GM19239 (cell line): ENCODE data around the gene TBC1D24.

Experiments used
- DNase-seq: peaks from one replicate; pipeline ENCODE4 v3.0.0; 2011; ENCODE audit warnings: low spot score; ENCODE audit not compliant: insufficient read length
- FAIRE-seq: peaks from 2 replicates; lab custom pipeline; 2011; peaks lifted over from hg19 to GRCh38; lab: Jason Lieb, UNC

Gene TBC1D24

DNA sequence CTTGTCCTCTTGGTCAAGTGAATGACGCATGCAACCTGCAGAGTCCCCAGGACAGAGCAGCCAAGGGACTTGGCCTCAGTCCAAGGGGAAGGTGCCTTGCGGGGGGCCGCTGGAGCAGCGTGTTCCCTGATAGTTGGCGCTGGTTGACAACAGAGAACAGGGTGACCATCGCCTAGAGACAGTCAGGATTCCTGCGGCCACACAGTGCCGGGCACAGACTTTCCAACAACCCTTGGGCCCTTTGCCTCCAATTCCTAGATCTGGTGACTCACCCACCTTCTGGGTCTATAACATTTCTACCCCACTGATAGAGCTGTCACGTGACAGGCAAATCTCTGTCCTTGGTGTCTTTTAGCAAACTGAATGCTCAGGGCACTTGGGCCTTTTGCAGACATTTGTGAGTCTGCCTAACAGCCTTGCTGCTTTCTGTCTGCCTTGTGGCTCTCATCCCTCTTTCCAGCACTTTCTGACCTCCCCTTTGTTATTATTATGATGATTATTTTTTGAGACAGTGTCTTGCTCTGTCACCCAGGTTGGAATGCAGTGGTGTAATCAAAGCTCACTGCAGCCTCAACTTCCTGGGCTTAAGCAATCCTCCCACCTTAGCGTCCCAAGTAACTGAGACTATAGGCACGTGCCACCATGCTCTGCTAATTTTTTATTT, 26.9 kb upstream of the TBC1D24 start:
- DNase-seq, result no peak
- FAIRE-seq, result no peak

- no peak for DNase-seq
- FAIRE-seq, result no peak
Observed at GRCh38 chr16:2449118-2449517, 25.8 kb upstream of the TBC1D24 start.

- DNase-seq, result no peak
- no peak for FAIRE-seq
Observed at GRCh38 chr16:2450535-2450934, 24.4 kb upstream of the TBC1D24 start.

- FAIRE-seq (no peak), DNase-seq (no peak)
Observed at GRCh38 chr16:2450975-2451381, 23.9 kb upstream of the TBC1D24 start.

GRCh38 chr16:2451851-2452320, 23.0 kb upstream of the TBC1D24 start:
- FAIRE-seq, result no peak
- no peak for DNase-seq

DNA sequence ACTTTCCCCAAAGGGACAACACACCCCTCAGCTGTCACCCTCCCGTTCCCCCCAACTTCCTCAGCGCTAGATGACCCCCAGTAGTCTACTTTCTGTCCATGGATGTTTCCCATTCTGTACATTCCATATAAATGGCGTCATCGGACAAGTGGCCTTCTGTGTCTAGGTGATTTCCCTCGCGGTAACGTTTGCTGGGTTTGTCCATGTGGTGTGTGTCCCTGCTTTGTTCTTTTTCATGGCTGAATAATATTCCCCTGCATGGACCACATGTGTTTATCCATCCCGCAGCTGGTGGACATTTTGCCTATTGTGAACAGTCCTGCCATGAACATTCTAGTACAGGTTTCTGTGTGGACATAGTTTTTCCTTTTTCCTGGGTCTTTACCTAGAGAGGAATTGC, 22.3 kb upstream of the TBC1D24 start:
- FAIRE-seq, result no peak

GRCh38 chr16:2455081-2455845, 19.7 kb upstream of the TBC1D24 start:
- no peak for DNase-seq
- no peak for FAIRE-seq

More for the DNA sequence above, 22.3 kb upstream of the TBC1D24 start:
- no peak for DNase-seq

- FAIRE-seq, result no peak
Observed at GRCh38 chr16:2456551-2457153, 18.3 kb upstream of the TBC1D24 start.

GRCh38 chr16:2457267-2457666, 17.7 kb upstream of the TBC1D24 start:
- no peak for DNase-seq
- FAIRE-seq, result no peak

More at GRCh38 chr16:2456551-2457153, 18.3 kb upstream of the TBC1D24 start:
- no peak for DNase-seq

- no peak for DNase-seq
- no peak for FAIRE-seq
Observed at GRCh38 chr16:2457946-2458345, 17.0 kb upstream of the TBC1D24 start.

DNA sequence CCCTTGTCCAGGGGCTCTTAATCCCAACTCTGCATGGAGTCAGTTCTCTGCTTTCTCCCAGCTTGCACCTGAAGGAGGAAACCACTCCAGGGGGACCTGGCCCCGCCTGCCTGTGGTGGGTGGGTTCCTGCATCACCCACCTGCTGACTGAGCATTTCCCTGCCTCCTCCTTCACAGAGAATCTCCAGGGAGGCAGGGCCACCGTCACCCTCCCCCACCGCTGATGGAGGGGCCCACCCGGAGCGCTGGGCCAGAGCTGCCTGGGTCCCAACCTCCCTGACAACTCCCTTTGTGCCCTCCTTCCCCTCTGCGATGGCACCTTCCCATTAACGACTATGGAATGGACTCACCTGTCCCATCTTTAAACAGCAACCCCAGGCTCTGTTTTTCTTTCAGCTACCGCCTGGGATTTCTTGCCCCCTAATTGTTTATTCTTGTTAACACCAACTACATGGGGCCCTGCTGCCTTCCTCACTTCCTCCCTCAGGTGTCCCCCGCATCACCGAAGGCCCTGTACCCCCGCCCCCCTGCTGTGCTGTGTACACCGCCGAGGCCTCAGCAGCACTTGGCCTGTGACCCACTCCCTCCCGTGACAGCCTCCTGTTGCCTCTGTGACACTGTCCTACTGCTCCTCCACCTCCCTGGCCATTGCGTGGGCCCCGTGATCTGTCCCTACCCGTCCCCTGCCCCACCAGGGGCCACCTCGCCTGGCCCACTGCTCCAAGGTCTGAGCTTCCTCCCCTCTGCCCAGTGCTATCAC, 15.9 kb upstream of the TBC1D24 start:
- FAIRE-seq (peak; percentile 11), DNase-seq (no peak)

DNA sequence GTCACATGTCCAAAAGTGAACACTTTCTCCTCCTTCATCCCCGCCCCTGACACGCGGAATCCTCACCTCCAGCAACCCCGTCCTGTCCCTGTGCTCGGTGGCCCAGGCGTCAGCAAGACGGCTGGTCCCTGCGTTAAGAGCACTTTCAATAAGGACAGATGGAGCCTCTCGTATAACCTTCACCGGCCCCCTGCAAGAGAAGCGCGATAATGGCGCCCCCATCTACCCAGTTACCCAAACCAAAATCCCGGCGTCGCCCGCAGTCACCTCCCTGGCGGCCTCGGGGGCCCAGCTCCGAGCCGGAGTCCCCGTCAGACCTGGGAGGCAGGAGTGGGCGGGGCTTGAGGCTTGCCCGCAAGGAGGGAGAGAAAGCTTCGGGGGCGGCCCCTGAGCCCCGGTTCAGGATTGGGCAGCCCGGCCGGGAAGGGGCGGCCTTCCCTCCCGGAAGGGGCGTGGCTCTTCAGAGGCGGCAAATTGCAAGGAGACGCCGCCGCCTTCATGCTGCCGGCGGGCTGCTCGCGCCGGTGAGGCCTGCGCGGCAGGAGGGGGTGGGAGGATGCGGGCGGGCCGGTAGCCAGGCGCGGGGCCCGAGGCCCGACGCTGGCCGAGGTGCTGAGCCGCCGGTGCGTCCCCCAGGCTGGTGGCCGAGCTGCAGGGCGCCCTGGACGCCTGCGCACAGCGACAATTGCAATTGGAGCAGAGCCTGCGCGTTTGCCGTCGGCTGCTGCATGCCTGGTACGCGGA, 15.1 kb upstream of the TBC1D24 start, which contains the start of gene TEDC2:
Gene TEDC2, plus strand, starts transcription at position 463 of the 744 bp plus-strand sequence. Its CDS starts 36 bp downstream, at position 499.
- DNase-seq, result peak; percentile 100
- peak; percentile 96 for FAIRE-seq

DNA sequence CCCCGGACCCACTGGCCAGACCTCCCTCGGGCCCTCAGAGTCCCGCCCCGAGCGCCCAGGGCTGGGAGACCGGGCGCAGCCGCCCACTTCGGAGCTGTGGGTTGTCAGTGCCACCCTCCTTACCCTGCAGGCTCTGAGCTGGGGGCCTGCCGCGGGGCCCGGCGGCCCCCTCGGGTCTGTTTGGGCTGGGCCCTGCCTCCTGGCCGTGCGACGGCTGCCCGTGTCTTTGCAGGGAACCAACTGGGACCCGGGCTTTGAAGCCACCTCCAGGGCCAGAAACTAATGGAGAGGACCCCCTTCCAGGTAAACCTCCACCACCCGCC, 14.6 kb upstream of the TBC1D24 start:
- DNase-seq (no peak), FAIRE-seq (no peak)

DNA sequence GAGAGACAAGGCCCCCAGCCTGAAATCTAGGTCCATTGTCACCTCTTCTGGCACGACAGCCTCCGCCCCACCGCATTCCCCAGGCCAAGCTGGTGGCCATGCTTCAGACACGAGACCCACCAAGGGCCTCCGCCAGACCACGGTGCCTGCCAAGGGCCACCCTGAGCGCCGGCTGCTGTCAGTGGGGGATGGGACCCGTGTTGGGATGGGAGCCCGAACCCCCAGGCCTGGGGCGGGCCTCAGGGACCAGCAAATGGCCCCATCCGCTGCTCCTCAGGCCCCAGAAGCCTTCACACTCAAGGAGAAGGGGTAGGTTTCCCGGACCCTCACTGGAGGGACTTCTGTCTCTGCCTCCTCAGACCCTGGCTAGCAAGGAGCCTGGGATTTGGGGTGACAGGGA, 14.0 kb upstream of the TBC1D24 start:
- FAIRE-seq (no peak), DNase-seq (no peak)

- FAIRE-seq, result no peak
- no peak for DNase-seq
Observed at GRCh38 chr16:2462031-2462866, 12.7 kb upstream of the TBC1D24 start.

GRCh38 chr16:2464333-2464732, 10.6 kb upstream of the TBC1D24 start:
- DNase-seq, result no peak
- no peak for FAIRE-seq

- FAIRE-seq (no peak), DNase-seq (no peak)
Observed at GRCh38 chr16:2465653-2466415, 9.1 kb upstream of the TBC1D24 start.
